ENCODE data around the gene AMIGO2.
"Not testable (repeated sequence)": the region's sequence is repeated elsewhere in the genome, so short reads cannot be mapped to it uniquely, and the experiment has no call there.

AMIGO2 gene

GRCh38 chr12:47079468-47079980 lies at the start of gene AMIGO2, which contains the start of gene PCED1B:
AMIGO2 (minus strand) TSS chr12:47079959; CDS start chr12:47079002, 957 bp downstream.
PCED1B (plus strand) TSS chr12:47079621; CDS start chr12:47235064, 155,443 bp downstream.
- peaks cover 36% of the 10 kb centered on the region for H3K4me1 ChIP-seq (ENCODE audit: control insufficient read depth, insufficient read depth, low read length)
- no peaks in the 10 kb centered on the region for H3K36me3 ChIP-seq (ENCODE audit: control insufficient read depth, insufficient read depth, low read length)
- no peaks in the 10 kb centered on the region for H3K9me3 ChIP-seq (ENCODE audit: control insufficient read depth, insufficient read depth, low read depth, low read length)
- peak within 1 kb of the TSS; percentile 15; the same call in 1 of the 2 replicates for H3K27ac ChIP-seq (ENCODE audit: low read depth, low read length)
- H3K4me3 ChIP-seq (ENCODE audit: low read depth, low read length), result peak within 1 kb of the TSS; percentile 68
- peak within 1 kb of the TSS; percentile 70 for H3K9ac ChIP-seq (ENCODE audit: low read length)
- H3K27me3 ChIP-seq (ENCODE audit: control insufficient read depth, insufficient read depth, low read length), result peaks cover 16% of the 10 kb centered on the region

GRCh38 chr12:47126246-47126645 lies 46.5 kb upstream of the AMIGO2 start:
- Histone ChIP-seq H3K27ac (ENCODE audit: low read depth, low read length) (no peak overlapping the region), H3K9me3 (ENCODE audit: control insufficient read depth, insufficient read depth, low read depth, low read length) (no peaks in the 10 kb centered on the region), H3K4me3 (ENCODE audit: low read depth, low read length) (no peak overlapping the region), H3K27me3 (ENCODE audit: control insufficient read depth, insufficient read depth, low read length) (no peaks in the 10 kb centered on the region), H3K9ac (ENCODE audit: low read length) (no peak overlapping the region), H3K4me1 (ENCODE audit: control insufficient read depth, insufficient read depth, low read length) (no peaks in the 10 kb centered on the region), H3K36me3 (ENCODE audit: control insufficient read depth, insufficient read depth, low read length) (no peaks in the 10 kb centered on the region)

- Histone ChIP-seq H3K9ac (ENCODE audit: low read length) (no peak overlapping the region), H3K27me3 (ENCODE audit: control insufficient read depth, insufficient read depth, low read length) (no peaks in the 10 kb centered on the region), H3K4me3 (ENCODE audit: low read depth, low read length) (no peak overlapping the region), H3K4me1 (ENCODE audit: control insufficient read depth, insufficient read depth, low read length) (no peaks in the 10 kb centered on the region), H3K36me3 (ENCODE audit: control insufficient read depth, insufficient read depth, low read length) (no peaks in the 10 kb centered on the region), H3K9me3 (ENCODE audit: control insufficient read depth, insufficient read depth, low read depth, low read length) (no peaks in the 10 kb centered on the region), H3K27ac (ENCODE audit: low read depth, low read length) (no peak overlapping the region)
Observed at GRCh38 chr12:47124451-47124850, 44.7 kb upstream of the AMIGO2 start.

GRCh38 chr12:47123730-47124129 lies 44.0 kb upstream of the AMIGO2 start:
- no peak overlapping the region for H3K4me3 ChIP-seq (ENCODE audit: low read depth, low read length)
- no peaks in the 10 kb centered on the region for H3K9me3 ChIP-seq (ENCODE audit: control insufficient read depth, insufficient read depth, low read depth, low read length)
- no peak overlapping the region for H3K9ac ChIP-seq (ENCODE audit: low read length)
- H3K4me1 ChIP-seq (ENCODE audit: control insufficient read depth, insufficient read depth, low read length), result no peaks in the 10 kb centered on the region
- H3K36me3 ChIP-seq (ENCODE audit: control insufficient read depth, insufficient read depth, low read length), result no peaks in the 10 kb centered on the region
- no peak overlapping the region for H3K27ac ChIP-seq (ENCODE audit: low read depth, low read length)
- no peaks in the 10 kb centered on the region for H3K27me3 ChIP-seq (ENCODE audit: control insufficient read depth, insufficient read depth, low read length)

GRCh38 chr12:47122602-47123001 lies 42.8 kb upstream of the AMIGO2 start:
- no peaks in the 10 kb centered on the region for H3K9me3 ChIP-seq (ENCODE audit: control insufficient read depth, insufficient read depth, low read depth, low read length)
- H3K36me3 ChIP-seq (ENCODE audit: control insufficient read depth, insufficient read depth, low read length), result no peaks in the 10 kb centered on the region
- no peak overlapping the region for H3K4me3 ChIP-seq (ENCODE audit: low read depth, low read length)
- H3K27ac ChIP-seq (ENCODE audit: low read depth, low read length), result no peak overlapping the region
- H3K9ac ChIP-seq (ENCODE audit: low read length), result no peak overlapping the region
- H3K27me3 ChIP-seq (ENCODE audit: control insufficient read depth, insufficient read depth, low read length), result no peaks in the 10 kb centered on the region
- no peaks in the 10 kb centered on the region for H3K4me1 ChIP-seq (ENCODE audit: control insufficient read depth, insufficient read depth, low read length)

- Histone ChIP-seq H3K9me3 (ENCODE audit: control insufficient read depth, insufficient read depth, low read depth, low read length) (no peaks in the 10 kb centered on the region), H3K27me3 (ENCODE audit: control insufficient read depth, insufficient read depth, low read length) (no peaks in the 10 kb centered on the region), H3K36me3 (ENCODE audit: control insufficient read depth, insufficient read depth, low read length) (no peaks in the 10 kb centered on the region), H3K4me1 (ENCODE audit: control insufficient read depth, insufficient read depth, low read length) (no peaks in the 10 kb centered on the region), H3K27ac (ENCODE audit: low read depth, low read length) (no peak overlapping the region), H3K9ac (ENCODE audit: low read length) (no peak overlapping the region), H3K4me3 (ENCODE audit: low read depth, low read length) (no peak overlapping the region)
Observed at GRCh38 chr12:47121146-47121545, 41.4 kb upstream of the AMIGO2 start.

- H3K27me3 ChIP-seq (ENCODE audit: control insufficient read depth, insufficient read depth, low read length), result no peaks in the 10 kb centered on the region
- no peak overlapping the region for H3K4me3 ChIP-seq (ENCODE audit: low read depth, low read length)
- H3K36me3 ChIP-seq (ENCODE audit: control insufficient read depth, insufficient read depth, low read length), result no peaks in the 10 kb centered on the region
- H3K4me1 ChIP-seq (ENCODE audit: control insufficient read depth, insufficient read depth, low read length), result no peaks in the 10 kb centered on the region
- no peak overlapping the region for H3K27ac ChIP-seq (ENCODE audit: low read depth, low read length)
- H3K9me3 ChIP-seq (ENCODE audit: control insufficient read depth, insufficient read depth, low read depth, low read length), result no peaks in the 10 kb centered on the region
- H3K9ac ChIP-seq (ENCODE audit: low read length), result no peak overlapping the region
Observed at GRCh38 chr12:47120736-47121135, 41.0 kb upstream of the AMIGO2 start.

GRCh38 chr12:47117305-47117704 lies 37.5 kb upstream of the AMIGO2 start:
- not testable (repeated sequence) for H3K4me1 ChIP-seq (ENCODE audit: control insufficient read depth, insufficient read depth, low read length); H3K27ac ChIP-seq (ENCODE audit: low read depth, low read length); H3K27me3 ChIP-seq (ENCODE audit: control insufficient read depth, insufficient read depth, low read length); H3K36me3 ChIP-seq (ENCODE audit: control insufficient read depth, insufficient read depth, low read length); H3K4me3 ChIP-seq (ENCODE audit: low read depth, low read length); H3K9ac ChIP-seq (ENCODE audit: low read length); H3K9me3 ChIP-seq (ENCODE audit: control insufficient read depth, insufficient read depth, low read depth, low read length)

GRCh38 chr12:47114481-47114892 lies 34.7 kb upstream of the AMIGO2 start:
- H3K4me3 ChIP-seq (ENCODE audit: low read depth, low read length), result no peak overlapping the region
- no peak overlapping the region for H3K27ac ChIP-seq (ENCODE audit: low read depth, low read length)
- no peaks in the 10 kb centered on the region for H3K4me1 ChIP-seq (ENCODE audit: control insufficient read depth, insufficient read depth, low read length)
- no peaks in the 10 kb centered on the region for H3K36me3 ChIP-seq (ENCODE audit: control insufficient read depth, insufficient read depth, low read length)
- H3K9me3 ChIP-seq (ENCODE audit: control insufficient read depth, insufficient read depth, low read depth, low read length), result no peaks in the 10 kb centered on the region
- no peaks in the 10 kb centered on the region for H3K27me3 ChIP-seq (ENCODE audit: control insufficient read depth, insufficient read depth, low read length)
- H3K9ac ChIP-seq (ENCODE audit: low read length), result no peak overlapping the region

GRCh38 chr12:47112679-47113078 lies 32.9 kb upstream of the AMIGO2 start:
- H3K9me3 ChIP-seq (ENCODE audit: control insufficient read depth, insufficient read depth, low read depth, low read length), result no peaks in the 10 kb centered on the region
- H3K36me3 ChIP-seq (ENCODE audit: control insufficient read depth, insufficient read depth, low read length), result no peaks in the 10 kb centered on the region
- no peaks in the 10 kb centered on the region for H3K27me3 ChIP-seq (ENCODE audit: control insufficient read depth, insufficient read depth, low read length)
- H3K9ac ChIP-seq (ENCODE audit: low read length), result no peak overlapping the region
- H3K27ac ChIP-seq (ENCODE audit: low read depth, low read length), result no peak overlapping the region
- H3K4me1 ChIP-seq (ENCODE audit: control insufficient read depth, insufficient read depth, low read length), result no peaks in the 10 kb centered on the region
- H3K4me3 ChIP-seq (ENCODE audit: low read depth, low read length), result no peak overlapping the region

GRCh38 chr12:47111854-47112253 lies 32.1 kb upstream of the AMIGO2 start:
- no peaks in the 10 kb centered on the region for H3K4me1 ChIP-seq (ENCODE audit: control insufficient read depth, insufficient read depth, low read length)
- no peak overlapping the region for H3K27ac ChIP-seq (ENCODE audit: low read depth, low read length)
- H3K9me3 ChIP-seq (ENCODE audit: control insufficient read depth, insufficient read depth, low read depth, low read length), result no peaks in the 10 kb centered on the region
- H3K27me3 ChIP-seq (ENCODE audit: control insufficient read depth, insufficient read depth, low read length), result no peaks in the 10 kb centered on the region
- H3K36me3 ChIP-seq (ENCODE audit: control insufficient read depth, insufficient read depth, low read length), result no peaks in the 10 kb centered on the region
- H3K9ac ChIP-seq (ENCODE audit: low read length), result no peak overlapping the region
- H3K4me3 ChIP-seq (ENCODE audit: low read depth, low read length), result no peak overlapping the region

- no peaks in the 10 kb centered on the region for H3K36me3 ChIP-seq (ENCODE audit: control insufficient read depth, insufficient read depth, low read length)
- no peaks in the 10 kb centered on the region for H3K9me3 ChIP-seq (ENCODE audit: control insufficient read depth, insufficient read depth, low read depth, low read length)
- H3K9ac ChIP-seq (ENCODE audit: low read length), result no peak overlapping the region
- H3K4me1 ChIP-seq (ENCODE audit: control insufficient read depth, insufficient read depth, low read length), result no peaks in the 10 kb centered on the region
- no peaks in the 10 kb centered on the region for H3K27me3 ChIP-seq (ENCODE audit: control insufficient read depth, insufficient read depth, low read length)
- no peak overlapping the region for H3K27ac ChIP-seq (ENCODE audit: low read depth, low read length)
- H3K4me3 ChIP-seq (ENCODE audit: low read depth, low read length), result no peak overlapping the region
Observed at GRCh38 chr12:47111392-47111778, 31.6 kb upstream of the AMIGO2 start.

All from HUES6 (cell line).